Measurements from ENCODE around the gene TCAP. TPM values are rescaled to one million over a fixed set of nuclear protein-coding genes. Genes with fewer than 3 reads are reported as not detected.

Gene TCAP
- total RNA-seq, 1 donor from 2014 or later, result 0.98 TPM

GRCh38 chr17:39677542-39678339 lies 12.6 kb downstream of the TCAP start:
- Mint-ChIP-seq H3K9me3 (ENCODE audit: unreplicated experiment) (no peaks in the 10 kb centered on the region), H3K36me3 (ENCODE audit: low read depth, unreplicated experiment) (peaks cover 10% of the 10 kb centered on the region), H3K4me3 (ENCODE audit: unreplicated experiment) (no peak overlapping the region), H3K4me1 (ENCODE audit: low read depth, unreplicated experiment) (peaks cover 3% of the 10 kb centered on the region), H3K27me3 (ENCODE audit: low read depth, unreplicated experiment) (peaks cover 26% of the 10 kb centered on the region), H3K27ac (ENCODE audit: unreplicated experiment) (no peak overlapping the region)
- no peak overlapping the region for H3K4me2 ChIP-seq (ENCODE audit: low read length)
- no peak overlapping the region for H3K9ac ChIP-seq (ENCODE audit: low read length)
- no peaks in the 10 kb centered on the region for H3K27me3 ChIP-seq (ENCODE audit: insufficient read depth, low read length)
- no peaks in the 10 kb centered on the region for H3K4me1 ChIP-seq (ENCODE audit: insufficient read depth, low read length)
- H3K9me3 ChIP-seq (ENCODE audit: insufficient read depth, low read depth, low read length), result no peaks in the 10 kb centered on the region
- H4K20me1 ChIP-seq (ENCODE audit: insufficient read depth, low read length), result no peaks in the 10 kb centered on the region
- no peaks in the 10 kb centered on the region for H3K36me3 ChIP-seq (ENCODE audit: insufficient read depth, low read length)
- DNase-seq (ENCODE audit: low read depth) (no peak), FAIRE-seq (no peak)
- no peak for TF ChIP-seq EZH2 (IDR thresholded peaks at IDR 0.05; ENCODE audit: insufficient read depth, low read length)
- no peak for TF ChIP-seq CTCF (IDR thresholded peaks at IDR 0.05; ENCODE audit: insufficient read depth, low read depth, low read length)
- no peak overlapping the region for H3K27ac ChIP-seq (ENCODE audit: low read depth, low read length)
- no peaks in the 10 kb centered on the region for H3K79me2 ChIP-seq (ENCODE audit: insufficient read depth, low read length)
- H2AFZ ChIP-seq (ENCODE audit: low read depth, low read length), result no peak overlapping the region
- no peak overlapping the region for H3K4me3 ChIP-seq (ENCODE audit: insufficient read depth, low read depth, low read length)

- TF ChIP-seq CTCF (IDR thresholded peaks at IDR 0.05; ENCODE audit: insufficient read depth, low read depth, low read length), result no peak
- TF ChIP-seq EZH2 (IDR thresholded peaks at IDR 0.05; ENCODE audit: insufficient read depth, low read length), result no peak
- Histone ChIP-seq H4K20me1 (ENCODE audit: insufficient read depth, low read length) (no peaks in the 10 kb centered on the region), H2AFZ (ENCODE audit: low read depth, low read length) (no peak overlapping the region), H3K4me2 (ENCODE audit: low read length) (no peak overlapping the region), H3K79me2 (ENCODE audit: insufficient read depth, low read length) (no peaks in the 10 kb centered on the region), H3K9ac (ENCODE audit: low read length) (no peak overlapping the region), H3K27me3 (ENCODE audit: insufficient read depth, low read length) (no peaks in the 10 kb centered on the region), H3K4me1 (ENCODE audit: insufficient read depth, low read length) (no peaks in the 10 kb centered on the region), H3K27ac (ENCODE audit: low read depth, low read length) (no peak overlapping the region), H3K9me3 (ENCODE audit: insufficient read depth, low read depth, low read length) (no peaks in the 10 kb centered on the region), H3K4me3 (ENCODE audit: insufficient read depth, low read depth, low read length) (no peak overlapping the region), H3K36me3 (ENCODE audit: insufficient read depth, low read length) (no peaks in the 10 kb centered on the region)
- Mint-ChIP-seq H3K4me3 (ENCODE audit: unreplicated experiment) (no peak overlapping the region), H3K36me3 (ENCODE audit: low read depth, unreplicated experiment) (peaks cover 10% of the 10 kb centered on the region), H3K4me1 (ENCODE audit: low read depth, unreplicated experiment) (peaks cover 3% of the 10 kb centered on the region), H3K9me3 (ENCODE audit: unreplicated experiment) (no peaks in the 10 kb centered on the region), H3K27ac (ENCODE audit: unreplicated experiment) (no peak overlapping the region), H3K27me3 (ENCODE audit: low read depth, unreplicated experiment) (peaks cover 21% of the 10 kb centered on the region)
- FAIRE-seq, result no peak
- no peak for DNase-seq (ENCODE audit: low read depth)
Measured at GRCh38 chr17:39678340-39679116, 13.4 kb downstream of the TCAP start.

All from astrocyte (in vitro differentiated cells and primary cell).